T-helper 17 cell (primary cell): ENCODE measurements around the gene C1orf87. TPM values are rescaled to one million over a fixed set of nuclear protein-coding genes. Genes with fewer than 3 reads are reported as not detected.
"Not testable (repeated sequence)": the region's sequence is repeated elsewhere in the genome, so short reads cannot be mapped to it uniquely, and the experiment has no call there.

Experiments used
- ATAC-seq: fragments of 150-1000 bp; cut with Tn5 transposase; 2 replicates; pipeline ENCODE4 v1.10.0; 2021; ENCODE audit warnings: mild to moderate bottlenecking, moderate library complexity
- DNase-seq, 3 donors: peaks; one replicate each; pipeline versions ENCODE4 v3.0.0 to v3.0.0-alpha.2; 2020 to 2021
- H3K9me3 ChIP-seq: one replicate; pipeline ENCODE4 v1.7.0; 2013; ENCODE audit warnings: low read length, mild to moderate bottlenecking; ENCODE audit not compliant: control insufficient read depth, poor library complexity, severe bottlenecking
- H3K27ac Mint-ChIP-seq: one replicate; pipeline ENCODE4 v1.8.0; 2022; ENCODE audit warnings: mild to moderate bottlenecking, moderate library complexity, mixed read lengths
- H3K27me3 Mint-ChIP-seq: one replicate; pipeline ENCODE4 v1.8.0; 2022; ENCODE audit warnings: mixed read lengths
- H3K36me3 Mint-ChIP-seq: one replicate; pipeline ENCODE4 v1.8.0; 2022; ENCODE audit warnings: low read depth, mixed read lengths
- H3K4me1 Mint-ChIP-seq: one replicate; pipeline ENCODE4 v1.8.0; 2022; ENCODE audit warnings: mild to moderate bottlenecking, mixed read lengths
- H3K4me3 Mint-ChIP-seq: one replicate; pipeline ENCODE4 v1.8.0; 2022; ENCODE audit warnings: mild to moderate bottlenecking, moderate library complexity, mixed read lengths
- total RNA-seq, 4 donors: library from RNA in 2 of 4; stranded (reverse) in 2 of 4; gene quantifications; one replicate each; pipeline ENCODE4 v1.2.3 and lab custom pipeline; 2022 to 2026

The C1orf87 gene
- total RNA-seq, 2 donors from 2014 or later = not detected

DNA sequence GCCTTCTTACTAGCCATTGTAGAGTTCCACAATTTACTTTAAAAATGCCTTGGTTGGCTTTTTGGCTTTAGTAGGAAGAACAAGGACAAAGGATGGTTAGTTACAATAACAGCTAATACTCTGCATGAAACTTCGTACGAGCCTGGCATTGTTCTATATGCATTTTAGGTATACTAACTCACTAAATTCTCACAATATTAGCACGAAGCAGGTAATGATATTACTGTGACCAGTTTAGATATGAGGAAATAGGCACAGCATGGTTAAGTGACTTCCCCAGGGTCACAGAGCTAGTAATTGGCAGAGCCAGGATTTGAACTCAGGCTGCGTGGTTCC is 96.5 kb downstream of the C1orf87 start:
- Mint-ChIP-seq H3K4me1 (peaks cover 9% of the 10 kb centered on the region), H3K36me3 (no peaks in the 10 kb centered on the region), H3K4me3 (no peak overlapping the region), H3K27ac (no peak overlapping the region), H3K27me3 (peaks cover 62% of the 10 kb centered on the region)
- ATAC-seq (no peak), DNase-seq (no peak)
- no peaks in the 10 kb centered on the region for H3K9me3 ChIP-seq

GRCh38 chr1:59976194-59977074 is 97.1 kb downstream of the C1orf87 start:
- H3K4me1 Mint-ChIP-seq = peaks cover 10% of the 10 kb centered on the region
- no peak overlapping the region for H3K27ac Mint-ChIP-seq
- no peaks in the 10 kb centered on the region for H3K36me3 Mint-ChIP-seq
- no peak overlapping the region for H3K4me3 Mint-ChIP-seq
- H3K27me3 Mint-ChIP-seq = peaks cover 65% of the 10 kb centered on the region
- ATAC-seq (no peak), DNase-seq (peak in 1 of 3 donors; percentile 33)
- H3K9me3 ChIP-seq = no peaks in the 10 kb centered on the region

- no peak overlapping the region for H3K4me3 Mint-ChIP-seq
- DNase-seq (no peak), ATAC-seq (no peak)
- H3K27me3 Mint-ChIP-seq = peaks cover 58% of the 10 kb centered on the region
- no peaks in the 10 kb centered on the region for H3K9me3 ChIP-seq
- H3K27ac Mint-ChIP-seq = no peak overlapping the region
- H3K4me1 Mint-ChIP-seq = peaks cover 11% of the 10 kb centered on the region
- H3K36me3 Mint-ChIP-seq = no peaks in the 10 kb centered on the region
These were observed 99.9 kb downstream of the C1orf87 start for GRCh38 chr1:59973719-59974118.

DNA sequence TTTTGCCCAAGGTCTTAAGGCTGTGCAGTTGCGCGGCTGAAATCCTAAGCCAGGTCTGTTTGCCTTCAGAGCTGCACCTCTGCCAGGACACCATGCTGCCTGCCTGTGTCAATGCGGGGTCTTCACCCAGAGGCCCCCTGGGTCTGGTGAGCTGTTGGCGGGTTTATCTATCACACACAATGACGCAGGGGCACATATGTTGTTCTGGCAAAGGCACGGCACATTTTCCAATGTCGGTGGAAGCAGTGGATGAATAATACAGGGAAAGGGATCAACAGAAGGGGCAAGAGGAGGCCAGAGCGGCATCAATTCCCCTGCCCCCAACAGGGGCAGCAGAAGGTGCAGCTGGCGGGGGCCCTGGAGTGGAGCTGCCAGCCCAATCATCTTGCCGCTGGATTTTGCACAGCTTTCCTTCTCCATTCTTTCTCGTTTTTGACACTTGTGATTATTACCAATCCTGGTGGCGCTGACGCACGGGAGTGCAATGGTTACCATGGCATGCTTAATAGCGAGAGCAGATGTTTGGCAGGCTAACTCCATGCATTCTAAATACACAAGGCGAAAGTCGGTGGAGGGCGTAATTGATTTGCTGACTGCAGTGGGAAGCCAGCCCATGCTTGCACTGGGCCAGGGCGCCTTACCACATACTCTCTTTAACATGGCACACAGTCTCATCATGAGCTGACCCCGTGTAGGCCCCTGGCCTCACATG is 101.2 kb downstream of the C1orf87 start:
- DNase-seq (no peak), ATAC-seq (no peak)
- Mint-ChIP-seq H3K27me3 (peaks cover 64% of the 10 kb centered on the region), H3K4me3 (no peak overlapping the region), H3K27ac (no peak overlapping the region), H3K4me1 (peaks cover 11% of the 10 kb centered on the region), H3K36me3 (no peaks in the 10 kb centered on the region)
- H3K9me3 ChIP-seq = no peaks in the 10 kb centered on the region

- Mint-ChIP-seq H3K36me3 (no peaks in the 10 kb centered on the region), H3K27me3 (peaks cover 56% of the 10 kb centered on the region), H3K4me1 (peaks cover 8% of the 10 kb centered on the region), H3K27ac (no peak overlapping the region), H3K4me3 (no peak overlapping the region)
- H3K9me3 ChIP-seq = no peaks in the 10 kb centered on the region
- peak in 1 of 3 donors; percentile 24 for DNase-seq
- peak; percentile 49 for ATAC-seq
These were observed 102.1 kb downstream of the C1orf87 start for GRCh38 chr1:59971464-59971911.

DNA sequence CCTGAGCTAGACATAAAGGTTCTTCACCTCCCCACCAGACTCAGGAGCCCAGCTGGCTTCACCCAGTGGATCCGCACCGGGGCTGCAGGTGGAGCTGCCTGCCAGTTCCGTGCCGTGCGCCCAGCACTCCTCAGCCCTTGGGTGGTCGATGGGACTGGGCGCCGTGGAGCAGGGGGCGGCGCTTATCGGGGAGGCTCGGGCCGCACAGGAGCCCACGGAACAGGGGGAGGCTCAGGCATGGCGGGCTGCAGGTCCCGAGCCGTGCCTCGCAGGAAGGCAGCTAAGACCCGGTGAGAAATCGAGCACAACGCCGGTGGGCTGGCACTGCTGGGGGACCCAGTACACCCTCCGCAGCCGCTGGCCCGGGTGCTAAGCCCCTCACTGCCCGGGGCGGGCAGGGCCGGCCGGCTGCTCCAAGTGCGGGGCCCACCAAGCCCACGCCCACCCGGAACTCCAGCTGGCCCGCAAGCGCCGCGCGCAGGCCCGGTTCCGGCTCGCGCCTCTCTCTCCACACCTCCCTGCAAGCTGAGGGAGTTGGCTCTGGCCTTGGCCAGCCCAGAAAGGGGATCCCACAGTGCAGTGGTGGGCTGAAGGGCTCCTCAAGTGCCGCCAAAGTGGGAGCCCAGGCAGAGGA is 103.9 kb downstream of the C1orf87 start:
- ATAC-seq, H3K9me3 ChIP-seq, DNase-seq, H3K27ac Mint-ChIP-seq, H3K36me3 Mint-ChIP-seq, H3K4me1 Mint-ChIP-seq, H3K4me3 Mint-ChIP-seq: not testable (repeated sequence)
- peaks cover 43% of the 10 kb centered on the region for H3K27me3 Mint-ChIP-seq

DNA sequence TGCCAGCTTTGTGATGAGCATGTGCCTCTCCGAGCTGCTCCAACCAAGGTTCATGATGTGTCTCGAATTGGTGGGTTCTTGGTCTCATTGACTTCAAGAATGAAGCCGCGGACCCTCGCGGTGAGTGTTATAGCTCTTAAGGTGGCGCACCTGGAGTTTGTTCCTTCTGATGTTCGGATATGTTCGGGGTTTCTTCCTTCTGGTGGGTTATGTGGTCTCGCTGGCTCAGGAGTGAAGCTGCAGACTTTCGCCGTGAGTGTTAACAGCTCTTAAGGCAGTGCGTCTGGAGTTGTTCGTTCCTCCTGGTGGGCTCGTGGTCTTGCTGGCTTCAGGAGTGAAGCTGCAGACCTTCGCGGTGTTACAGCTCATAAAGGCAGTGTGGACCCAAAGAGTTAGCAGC is 104.8 kb downstream of the C1orf87 start:
- H3K36me3 Mint-ChIP-seq, H3K4me1 Mint-ChIP-seq, H3K9me3 ChIP-seq, DNase-seq, H3K4me3 Mint-ChIP-seq, ATAC-seq: not testable (repeated sequence)
- peak overlapping the region; percentile 6 for H3K27ac Mint-ChIP-seq
- H3K27me3 Mint-ChIP-seq = peaks cover 34% of the 10 kb centered on the region

DNA sequence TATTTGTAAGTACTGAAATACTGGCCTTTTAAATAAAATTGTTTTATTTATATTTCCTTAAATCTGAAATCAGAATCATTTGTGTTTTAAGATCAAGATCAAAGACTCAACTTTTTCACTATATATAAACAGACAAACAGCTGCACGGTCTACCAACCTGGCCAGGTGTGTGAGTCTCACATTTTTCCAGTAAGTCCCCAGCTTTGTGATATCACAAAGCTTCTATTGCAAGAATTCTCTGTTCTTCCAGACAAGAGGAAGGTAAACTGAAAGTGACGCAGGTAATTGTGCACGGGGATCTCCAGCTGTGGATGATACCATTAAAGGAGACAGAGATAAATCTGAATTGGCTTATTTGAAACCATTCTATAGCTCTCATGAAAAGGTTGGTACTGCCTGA is 105.8 kb downstream of the C1orf87 start:
- Mint-ChIP-seq H3K27me3 (peaks cover 25% of the 10 kb centered on the region), H3K27ac (no peak overlapping the region), H3K4me1 (peaks cover 5% of the 10 kb centered on the region), H3K4me3 (no peak overlapping the region), H3K36me3 (no peaks in the 10 kb centered on the region)
- H3K9me3 ChIP-seq = no peaks in the 10 kb centered on the region
- ATAC-seq (no peak), DNase-seq (no peak)

GRCh38 chr1:59967141-59967697 is 106.4 kb downstream of the C1orf87 start:
- no peak overlapping the region for H3K4me3 Mint-ChIP-seq
- no peaks in the 10 kb centered on the region for H3K9me3 ChIP-seq
- no peaks in the 10 kb centered on the region for H3K36me3 Mint-ChIP-seq
- no peak overlapping the region for H3K27ac Mint-ChIP-seq
- peaks cover 5% of the 10 kb centered on the region for H3K4me1 Mint-ChIP-seq
- no peak for ATAC-seq
- H3K27me3 Mint-ChIP-seq = peaks cover 19% of the 10 kb centered on the region
- DNase-seq = no peak

DNA sequence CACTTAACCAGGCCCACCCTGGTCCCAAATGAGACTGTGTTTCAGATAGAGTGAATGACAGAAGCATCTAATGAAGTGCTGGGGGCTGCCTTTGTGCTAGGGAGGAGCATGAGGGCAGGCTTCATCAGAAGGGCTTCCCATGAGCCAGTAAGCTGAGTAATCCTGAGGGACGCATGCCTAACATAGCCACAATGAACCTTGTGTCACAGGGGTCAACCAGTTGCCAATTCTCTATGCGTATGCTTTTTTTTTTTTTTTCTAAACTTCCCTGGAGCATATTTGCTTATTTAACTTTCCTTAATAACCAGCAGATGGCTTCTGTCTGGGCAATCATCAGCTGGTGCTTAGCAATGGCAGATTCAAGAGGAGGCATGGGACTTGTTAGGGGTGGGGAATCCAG is 121.5 kb downstream of the C1orf87 start:
- Mint-ChIP-seq H3K27me3 (peaks cover 8% of the 10 kb centered on the region), H3K4me3 (no peak overlapping the region), H3K27ac (no peak overlapping the region), H3K36me3 (no peaks in the 10 kb centered on the region), H3K4me1 (no peaks in the 10 kb centered on the region)
- ATAC-seq = no peak
- no peak for DNase-seq
- H3K9me3 ChIP-seq = no peaks in the 10 kb centered on the region

- H3K27ac Mint-ChIP-seq = no peak overlapping the region
- no peak overlapping the region for H3K4me3 Mint-ChIP-seq
- DNase-seq = no peak
- no peaks in the 10 kb centered on the region for H3K4me1 Mint-ChIP-seq
- ATAC-seq = no peak
- H3K9me3 ChIP-seq = no peaks in the 10 kb centered on the region
- no peaks in the 10 kb centered on the region for H3K36me3 Mint-ChIP-seq
- no peaks in the 10 kb centered on the region for H3K27me3 Mint-ChIP-seq
These were observed 123.9 kb downstream of the C1orf87 start for GRCh38 chr1:59949648-59950047.

DNA sequence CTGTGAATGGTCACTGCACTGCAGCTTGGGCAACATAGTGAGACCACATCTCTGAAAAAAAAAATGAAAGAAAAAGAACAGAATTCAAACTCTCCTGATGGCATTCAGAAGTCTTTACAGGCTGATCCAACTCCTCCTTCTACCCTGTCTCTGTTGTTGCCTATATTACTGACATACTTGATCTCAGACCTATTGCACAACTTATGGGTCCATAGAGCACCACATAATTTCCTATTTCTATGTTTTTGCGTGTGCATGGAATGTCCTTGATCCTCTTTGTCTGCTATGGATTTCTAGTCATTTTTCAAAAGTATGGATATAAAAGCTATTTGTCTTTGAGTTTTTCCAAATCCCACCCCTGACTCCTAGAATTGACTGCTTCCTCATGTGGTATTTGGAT is 124.6 kb downstream of the C1orf87 start:
- Mint-ChIP-seq H3K27ac (no peak overlapping the region), H3K36me3 (no peaks in the 10 kb centered on the region), H3K4me1 (no peaks in the 10 kb centered on the region), H3K4me3 (no peak overlapping the region), H3K27me3 (no peaks in the 10 kb centered on the region)
- DNase-seq (no peak), ATAC-seq (no peak)
- H3K9me3 ChIP-seq = no peaks in the 10 kb centered on the region
